ENCODE data around the gene EIF4E1B.

EIF4E1B gene

GRCh38 chr5:176652136-176652535 is 21.7 kb downstream of the EIF4E1B start:
- H3K27ac ChIP-seq = no peak overlapping the region

DNA sequence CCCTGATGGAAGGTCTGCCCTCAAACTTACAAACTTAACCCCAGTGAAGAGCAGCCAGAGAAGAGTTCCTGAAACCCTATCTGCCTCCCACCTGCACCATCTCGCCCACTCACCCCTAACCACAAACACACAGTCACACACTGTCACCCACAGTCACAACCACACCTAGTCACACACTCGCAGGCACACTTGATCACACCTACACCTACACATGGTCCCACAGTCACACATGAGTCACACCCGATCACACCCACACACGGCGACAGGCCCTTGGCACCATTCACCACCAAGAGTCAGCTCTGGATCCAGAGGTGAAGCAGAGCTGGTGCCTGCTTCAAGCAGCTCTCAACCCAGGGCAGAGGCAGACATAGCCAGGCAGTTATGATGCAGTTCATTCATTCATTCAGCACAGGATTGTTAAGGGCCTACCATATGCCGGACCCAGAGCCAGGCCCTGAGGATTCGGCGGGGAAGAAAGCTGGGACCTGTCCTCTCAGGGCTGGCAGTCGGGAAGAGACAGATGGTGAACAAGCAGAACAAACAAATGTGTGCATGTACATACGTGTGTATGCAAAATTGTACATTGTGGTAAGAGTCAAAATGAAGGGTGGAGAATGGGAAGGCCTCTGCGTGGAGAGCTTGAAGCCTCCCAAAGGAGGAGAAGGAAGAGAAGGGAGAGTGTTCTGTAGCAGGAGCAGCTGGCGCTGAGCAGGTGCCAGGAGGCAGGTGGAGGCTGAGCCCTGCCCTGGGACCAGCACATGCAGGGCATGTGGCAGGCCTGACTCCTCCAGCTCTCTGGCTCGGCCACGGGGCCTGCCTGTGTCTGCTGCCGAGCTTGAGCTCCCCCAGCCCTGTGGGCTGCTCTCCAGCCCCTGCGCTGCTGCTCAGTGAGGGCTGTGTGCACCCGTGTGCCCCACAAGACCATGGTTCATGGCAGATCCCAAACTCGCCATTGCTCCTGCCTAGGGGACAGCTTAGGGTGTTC is 23.2 kb downstream of the EIF4E1B start:
- Histone ChIP-seq H3K36me3 (ENCODE audit: insufficient read depth, low read length) (no peaks in the 10 kb centered on the region), H3K9ac (ENCODE audit: insufficient read length) (no peak overlapping the region), H3K27ac (no peak overlapping the region), H3K4me3 (no peak overlapping the region), H3K9me3 (ENCODE audit: low read depth, low read length) (no peaks in the 10 kb centered on the region)
- DNase-seq (ENCODE audit: low read depth, low spot score) = no peak
- no peak for TF ChIP-seq EZH2 (IDR thresholded peaks at IDR 0.05)
- TF ChIP-seq FOXP2 (optimal IDR thresholded peaks at IDR 0.05; ENCODE audit: control extremely low read depth, extremely low read length, insufficient read depth) = no peak
- TF ChIP-seq POLR2AphosphoS5 (IDR thresholded peaks at IDR 0.05; ENCODE audit: borderline replicate concordance, low read depth, low read length) = no peak

More at GRCh38 chr5:176652136-176652535, 21.7 kb downstream of the EIF4E1B start:
- TF ChIP-seq POLR2AphosphoS5 (IDR thresholded peaks at IDR 0.05; ENCODE audit: borderline replicate concordance, low read depth, low read length) (no peak), EZH2 (IDR thresholded peaks at IDR 0.05) (no peak)
- DNase-seq (ENCODE audit: low read depth, low spot score) = no peak
- no peaks in the 10 kb centered on the region for H3K9me3 ChIP-seq (ENCODE audit: low read depth, low read length)
- no peaks in the 10 kb centered on the region for H3K36me3 ChIP-seq (ENCODE audit: insufficient read depth, low read length)
- no peak overlapping the region for H3K4me3 ChIP-seq
- H3K9ac ChIP-seq (ENCODE audit: insufficient read length) = no peak overlapping the region

GRCh38 chr5:176654856-176655255 is 24.4 kb downstream of the EIF4E1B start:
- TF ChIP-seq FOXP2 (optimal IDR thresholded peaks at IDR 0.05; ENCODE audit: control extremely low read depth, extremely low read length, insufficient read depth) = no peak
- TF ChIP-seq EZH2 (IDR thresholded peaks at IDR 0.05) = no peak
- TF ChIP-seq POLR2AphosphoS5 (IDR thresholded peaks at IDR 0.05; ENCODE audit: borderline replicate concordance, low read depth, low read length) = no peak
- DNase-seq (ENCODE audit: low read depth, low spot score) = no peak

DNA sequence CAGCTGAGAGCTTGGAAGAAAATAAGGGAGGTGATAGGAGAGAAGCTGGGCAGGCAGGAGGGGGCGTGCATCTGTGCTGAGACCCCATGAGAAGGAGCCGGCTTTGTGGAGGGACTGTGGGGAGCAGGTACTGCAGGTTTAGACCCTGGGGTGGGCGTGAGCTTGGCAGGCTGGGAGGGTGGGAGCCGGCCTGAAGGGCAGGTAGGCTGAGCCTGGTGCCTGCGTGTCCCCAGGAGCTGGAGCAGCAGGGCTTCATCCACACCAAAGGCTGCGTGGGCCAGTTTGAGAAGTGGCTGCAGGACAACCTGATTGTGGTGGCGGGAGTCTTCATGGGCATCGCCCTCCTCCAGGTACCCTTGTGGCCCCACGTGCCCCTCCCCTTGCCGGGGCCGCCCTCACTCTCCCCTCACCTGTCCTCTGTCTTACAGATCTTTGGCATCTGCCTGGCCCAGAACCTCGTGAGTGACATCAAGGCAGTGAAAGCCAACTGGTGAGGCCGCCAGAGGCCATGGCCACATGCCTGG is 26.1 kb downstream of the EIF4E1B start:
- no peak overlapping the region for H3K9ac ChIP-seq (ENCODE audit: insufficient read length)
- TF ChIP-seq FOXP2 (optimal IDR thresholded peaks at IDR 0.05; ENCODE audit: control extremely low read depth, extremely low read length, insufficient read depth) (no peak), POLR2AphosphoS5 (IDR thresholded peaks at IDR 0.05; ENCODE audit: borderline replicate concordance, low read depth, low read length) (no peak), EZH2 (IDR thresholded peaks at IDR 0.05) (no peak)
- no peaks in the 10 kb centered on the region for H3K36me3 ChIP-seq (ENCODE audit: insufficient read depth, low read length)

More at GRCh38 chr5:176654856-176655255, 24.4 kb downstream of the EIF4E1B start:
- Histone ChIP-seq H3K27ac (no peak overlapping the region), H3K9me3 (ENCODE audit: low read depth, low read length) (no peaks in the 10 kb centered on the region), H3K4me3 (no peak overlapping the region), H3K36me3 (ENCODE audit: insufficient read depth, low read length) (no peaks in the 10 kb centered on the region), H3K9ac (ENCODE audit: insufficient read length) (no peak overlapping the region)

DNA sequence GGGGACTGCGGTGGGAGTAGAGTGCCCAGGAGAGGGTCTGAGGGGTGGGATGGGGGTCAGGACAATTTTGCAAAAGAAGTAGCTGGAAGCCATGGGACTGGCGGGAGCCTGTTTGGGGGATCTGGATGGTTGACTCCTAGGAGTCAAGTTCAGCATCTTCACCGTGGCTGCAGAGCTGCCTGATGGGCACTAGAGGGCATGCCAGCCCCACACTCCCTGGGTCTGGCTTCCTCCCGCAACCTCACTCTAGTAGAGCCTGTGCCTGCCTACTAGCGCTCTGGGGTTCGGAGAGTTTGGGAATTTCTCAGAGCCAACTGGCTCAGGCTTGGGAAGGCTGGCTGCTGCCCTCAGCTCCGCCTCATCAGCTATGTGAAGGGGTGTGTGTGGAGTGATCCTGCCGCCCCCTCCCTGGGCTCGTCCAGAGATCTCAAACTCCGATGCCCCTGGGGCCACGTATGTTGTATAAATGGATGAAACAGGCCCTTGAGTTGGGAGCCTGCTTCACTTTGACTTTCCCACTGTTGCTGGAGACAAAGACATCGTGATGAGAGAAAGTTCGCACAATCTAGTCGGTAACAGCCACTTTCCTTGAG is 27.6 kb downstream of the EIF4E1B start:
- no peak overlapping the region for H3K9ac ChIP-seq (ENCODE audit: insufficient read length)
- H3K9me3 ChIP-seq (ENCODE audit: low read depth, low read length) = no peaks in the 10 kb centered on the region
- H3K27ac ChIP-seq = no peak overlapping the region
- TF ChIP-seq EZH2 (IDR thresholded peaks at IDR 0.05) (no peak), POLR2AphosphoS5 (IDR thresholded peaks at IDR 0.05; ENCODE audit: borderline replicate concordance, low read depth, low read length) (no peak), FOXP2 (optimal IDR thresholded peaks at IDR 0.05; ENCODE audit: control extremely low read depth, extremely low read length, insufficient read depth) (no peak)
- DNase-seq (ENCODE audit: low read depth, low spot score) = no peak
- no peak overlapping the region for H3K4me3 ChIP-seq
- H3K36me3 ChIP-seq (ENCODE audit: insufficient read depth, low read length) = no peaks in the 10 kb centered on the region

More for the DNA sequence above, 26.1 kb downstream of the EIF4E1B start:
- no peak for DNase-seq (ENCODE audit: low read depth, low spot score)
- Histone ChIP-seq H3K27ac (no peak overlapping the region), H3K4me3 (no peak overlapping the region), H3K9me3 (ENCODE audit: low read depth, low read length) (no peaks in the 10 kb centered on the region)

DNA sequence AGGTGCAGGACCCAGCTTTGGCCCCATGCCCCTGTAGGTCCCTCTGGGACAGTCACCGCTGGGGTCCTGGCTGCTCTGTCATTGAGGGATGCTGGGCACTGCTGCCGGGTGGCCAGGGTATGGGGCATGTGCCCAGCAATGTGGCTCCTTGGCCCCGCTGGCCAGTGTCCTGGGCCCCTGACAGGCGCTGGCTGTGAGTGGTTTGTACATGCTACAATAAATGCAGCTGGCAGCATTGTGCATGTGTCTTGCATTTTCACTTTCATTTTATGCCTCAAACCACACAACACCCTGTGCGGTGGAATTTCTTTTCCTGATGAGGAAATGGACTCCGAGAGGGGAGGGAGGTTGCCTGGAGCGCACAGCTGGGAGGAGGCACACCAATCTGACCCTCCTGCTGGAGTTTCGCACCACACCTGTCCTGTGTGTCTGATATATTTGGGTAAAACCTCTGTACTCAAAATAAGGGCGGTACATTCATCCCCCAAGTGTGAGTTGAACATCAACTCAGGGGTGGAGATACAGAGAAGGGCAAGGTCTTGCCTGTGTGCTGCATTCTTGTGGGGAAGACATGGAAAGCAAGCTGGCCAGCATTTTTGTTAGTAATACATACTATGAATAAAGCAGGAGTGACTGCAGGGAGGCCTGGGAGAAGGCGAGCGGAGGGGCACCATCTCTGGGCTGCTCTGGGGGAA is 28.5 kb downstream of the EIF4E1B start:
- Histone ChIP-seq H3K36me3 (ENCODE audit: insufficient read depth, low read length) (no peaks in the 10 kb centered on the region), H3K9ac (ENCODE audit: insufficient read length) (no peak overlapping the region), H3K4me3 (no peak overlapping the region), H3K27ac (no peak overlapping the region), H3K9me3 (ENCODE audit: low read depth, low read length) (no peaks in the 10 kb centered on the region)
- TF ChIP-seq EZH2 (IDR thresholded peaks at IDR 0.05) (no peak), FOXP2 (optimal IDR thresholded peaks at IDR 0.05; ENCODE audit: control extremely low read depth, extremely low read length, insufficient read depth) (no peak), POLR2AphosphoS5 (IDR thresholded peaks at IDR 0.05; ENCODE audit: borderline replicate concordance, low read depth, low read length) (no peak)
- no peak for DNase-seq (ENCODE audit: low read depth, low spot score)

DNA sequence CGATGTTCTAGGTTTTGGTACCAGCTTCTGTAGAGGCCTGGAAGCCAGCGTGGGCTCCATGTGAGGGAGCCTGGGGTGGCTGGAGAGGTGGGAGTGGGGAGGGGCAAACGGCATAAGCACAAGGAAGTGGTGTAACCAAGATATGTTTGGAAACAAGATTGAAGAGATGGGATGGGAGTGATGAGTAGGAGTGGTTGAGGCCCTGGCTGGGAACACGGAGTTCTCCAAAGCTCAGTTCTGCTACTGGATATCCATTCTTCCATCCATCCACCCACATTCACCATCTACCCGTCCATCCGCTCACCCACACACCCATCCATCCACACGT is 29.0 kb downstream of the EIF4E1B start:
- H3K9ac ChIP-seq (ENCODE audit: insufficient read length) = no peak overlapping the region
- no peak overlapping the region for H3K27ac ChIP-seq
- H3K36me3 ChIP-seq (ENCODE audit: insufficient read depth, low read length) = no peaks in the 10 kb centered on the region

More for the DNA sequence above, 29.0 kb downstream of the EIF4E1B start:
- H3K4me3 ChIP-seq = no peak overlapping the region
- TF ChIP-seq FOXP2 (optimal IDR thresholded peaks at IDR 0.05; ENCODE audit: control extremely low read depth, extremely low read length, insufficient read depth) (no peak), EZH2 (IDR thresholded peaks at IDR 0.05) (no peak), POLR2AphosphoS5 (IDR thresholded peaks at IDR 0.05; ENCODE audit: borderline replicate concordance, low read depth, low read length) (no peak)
- no peak for DNase-seq (ENCODE audit: low read depth, low spot score)
- H3K9me3 ChIP-seq (ENCODE audit: low read depth, low read length) = no peaks in the 10 kb centered on the region

All from SK-N-MC (cell line).